Amniotic stem cell (primary cell): ENCODE results near the gene IL3.

Source experiments
- DNase-seq: peaks from one replicate; lab custom pipeline; 2025; lab: John Stamatoyannopoulos, UW

IL3 gene

DNA sequence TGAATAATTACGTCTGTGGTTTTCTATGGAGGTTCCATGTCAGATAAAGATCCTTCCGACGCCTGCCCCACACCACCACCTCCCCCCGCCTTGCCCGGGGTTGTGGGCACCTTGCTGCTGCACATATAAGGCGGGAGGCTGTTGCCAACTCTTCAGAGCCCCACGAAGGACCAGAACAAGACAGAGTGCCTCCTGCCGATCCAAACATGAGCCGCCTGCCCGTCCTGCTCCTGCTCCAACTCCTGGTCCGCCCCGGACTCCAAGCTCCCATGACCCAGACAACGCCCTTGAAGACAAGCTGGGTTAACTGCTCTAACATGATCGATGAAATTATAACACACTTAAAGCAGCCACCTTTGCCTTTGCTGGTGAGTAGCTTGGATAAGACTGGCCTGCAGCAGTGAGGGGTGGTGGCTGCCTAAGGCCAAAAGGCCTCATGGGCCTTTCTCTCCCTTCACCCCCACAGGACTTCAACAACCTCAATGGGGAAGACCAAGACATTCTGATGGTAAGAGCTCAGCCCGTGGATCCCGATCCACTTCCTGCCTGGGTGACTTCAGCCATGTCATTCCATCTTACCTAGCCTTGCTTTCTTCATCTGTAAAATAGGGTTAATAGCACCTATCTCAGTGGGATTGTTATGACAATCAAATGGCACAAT lies at the start of gene IL3:
Gene IL3, plus strand, starts transcription at position 155 of the 661 bp plus-strand sequence. Its CDS starts 52 bp downstream, at position 207.
- no peak for DNase-seq

- no peak for DNase-seq
Observed at GRCh38 chr5:132010989-132011621, 49.4 kb upstream of the IL3 start.

DNA sequence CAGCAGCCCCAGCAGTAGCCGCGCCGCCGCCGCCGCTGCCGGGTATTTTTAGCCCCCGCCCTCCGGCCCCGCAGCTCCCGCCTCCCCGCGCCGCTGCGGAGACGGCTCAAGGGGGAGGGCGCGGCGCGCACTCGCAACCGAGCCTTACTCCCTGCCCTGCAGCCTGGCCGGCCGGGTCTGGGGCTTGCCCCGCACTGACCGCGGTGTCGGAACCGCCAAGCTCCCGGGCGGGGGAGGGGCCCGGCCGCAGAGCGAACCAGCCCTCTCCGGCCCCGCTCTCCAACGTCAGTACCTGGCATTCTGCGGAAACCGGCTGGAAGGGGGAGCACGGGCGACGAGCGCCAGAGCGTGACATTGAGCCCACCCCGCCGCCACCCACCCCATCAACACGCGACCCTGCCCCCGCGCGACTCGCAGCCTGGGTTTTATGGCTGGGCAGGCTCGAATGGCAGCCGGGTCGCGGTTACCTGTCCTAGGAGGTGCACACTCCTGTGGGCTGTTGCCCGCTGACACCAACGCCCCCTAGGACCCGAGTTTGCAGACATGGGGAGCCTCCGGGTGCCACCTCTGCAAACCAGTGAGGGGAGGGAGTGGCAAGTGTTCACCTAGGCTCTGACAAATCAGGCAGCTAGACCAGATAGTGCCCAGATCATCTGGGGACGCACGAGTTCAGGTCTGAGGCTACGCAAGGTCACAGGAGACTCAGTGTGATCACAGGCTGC lies 48.7 kb upstream of the IL3 start, which contains the start of gene ACSL6:
Gene ACSL6, minus strand, starts transcription at position 37 of the 722 bp plus-strand sequence. CDS start 105 bp downstream, outside the sequence.
- DNase-seq = no peak

DNA sequence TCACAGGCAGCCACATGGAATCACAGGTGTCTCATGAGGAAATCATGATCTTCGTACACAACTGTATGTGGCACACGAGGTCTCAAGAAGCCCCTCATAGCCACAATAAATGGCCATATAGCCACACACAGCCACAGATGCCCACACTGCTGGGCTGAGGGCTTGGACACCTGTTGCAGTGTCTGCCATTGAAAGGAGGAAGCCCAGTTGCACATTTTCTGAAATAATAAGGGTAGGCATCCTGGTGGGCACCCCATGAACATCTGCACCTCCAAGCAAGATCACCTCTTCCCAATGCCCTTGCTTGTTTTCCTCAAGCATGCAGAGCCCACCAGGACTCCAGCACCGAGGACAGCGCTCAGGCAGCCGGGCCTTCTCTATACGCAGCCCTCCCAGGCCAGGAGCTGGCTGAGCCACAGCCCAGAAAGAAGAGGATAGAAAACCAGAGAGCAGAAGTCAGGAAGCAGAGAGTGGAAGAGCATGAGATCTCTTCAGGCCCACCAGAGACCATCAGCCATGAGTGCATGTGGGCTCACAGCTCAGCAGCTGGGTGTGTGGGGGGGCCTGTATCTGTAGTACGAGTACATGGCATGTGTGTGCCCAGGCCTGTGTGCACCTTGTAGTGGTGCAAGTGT lies 48.0 kb upstream of the IL3 start:
- DNase-seq = peak; percentile 24

GRCh38 chr5:132013006-132013689 lies 47.3 kb upstream of the IL3 start:
- no peak for DNase-seq

DNA sequence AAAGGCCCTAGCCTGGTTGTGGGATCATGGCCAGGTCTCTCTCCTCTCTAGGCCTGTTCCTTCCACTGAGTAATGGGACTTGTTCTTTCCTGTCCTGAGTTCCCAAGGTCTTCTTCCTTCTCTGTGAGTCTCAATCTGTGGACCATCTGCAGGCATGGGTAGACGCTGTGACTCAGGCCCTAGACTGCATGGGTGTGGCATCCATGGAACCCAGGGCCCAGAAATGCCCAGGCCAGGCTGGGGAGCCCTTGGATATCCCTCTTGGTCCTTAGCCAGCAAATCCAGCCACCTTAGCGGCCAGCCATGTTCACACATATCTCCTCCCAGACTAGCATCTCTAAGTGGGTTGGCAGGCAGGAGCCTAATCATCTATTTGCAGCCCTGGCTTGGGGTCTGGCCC lies 46.7 kb upstream of the IL3 start:
- DNase-seq = no peak

DNA sequence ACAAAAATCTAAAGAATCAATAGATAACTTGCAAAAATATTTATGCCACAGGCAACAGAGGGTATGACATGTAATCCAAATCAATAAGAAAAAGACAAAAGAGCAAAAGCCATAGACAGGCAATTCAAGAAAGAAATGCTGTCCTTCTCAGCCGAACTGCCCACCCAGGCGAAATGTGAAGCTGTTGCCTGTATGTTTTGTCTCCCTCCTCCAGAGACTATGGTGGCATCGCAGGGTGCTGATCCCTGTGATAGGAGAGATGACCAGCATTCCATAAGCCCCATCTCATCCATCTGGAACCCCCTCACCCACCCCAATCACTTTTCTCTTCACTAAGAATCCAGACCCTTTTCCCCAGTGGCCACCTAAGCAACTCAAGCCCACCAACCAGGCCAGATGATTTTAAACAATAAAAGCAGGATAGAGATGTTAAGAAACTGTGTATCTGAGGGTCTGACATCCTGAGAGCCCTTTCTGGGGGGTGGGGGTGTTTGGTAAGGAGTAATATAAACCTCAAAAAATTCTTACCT lies 43.7 kb upstream of the IL3 start:
- DNase-seq = no peak

- no peak for DNase-seq
Observed at GRCh38 chr5:132017316-132017715, 43.1 kb upstream of the IL3 start.

DNA sequence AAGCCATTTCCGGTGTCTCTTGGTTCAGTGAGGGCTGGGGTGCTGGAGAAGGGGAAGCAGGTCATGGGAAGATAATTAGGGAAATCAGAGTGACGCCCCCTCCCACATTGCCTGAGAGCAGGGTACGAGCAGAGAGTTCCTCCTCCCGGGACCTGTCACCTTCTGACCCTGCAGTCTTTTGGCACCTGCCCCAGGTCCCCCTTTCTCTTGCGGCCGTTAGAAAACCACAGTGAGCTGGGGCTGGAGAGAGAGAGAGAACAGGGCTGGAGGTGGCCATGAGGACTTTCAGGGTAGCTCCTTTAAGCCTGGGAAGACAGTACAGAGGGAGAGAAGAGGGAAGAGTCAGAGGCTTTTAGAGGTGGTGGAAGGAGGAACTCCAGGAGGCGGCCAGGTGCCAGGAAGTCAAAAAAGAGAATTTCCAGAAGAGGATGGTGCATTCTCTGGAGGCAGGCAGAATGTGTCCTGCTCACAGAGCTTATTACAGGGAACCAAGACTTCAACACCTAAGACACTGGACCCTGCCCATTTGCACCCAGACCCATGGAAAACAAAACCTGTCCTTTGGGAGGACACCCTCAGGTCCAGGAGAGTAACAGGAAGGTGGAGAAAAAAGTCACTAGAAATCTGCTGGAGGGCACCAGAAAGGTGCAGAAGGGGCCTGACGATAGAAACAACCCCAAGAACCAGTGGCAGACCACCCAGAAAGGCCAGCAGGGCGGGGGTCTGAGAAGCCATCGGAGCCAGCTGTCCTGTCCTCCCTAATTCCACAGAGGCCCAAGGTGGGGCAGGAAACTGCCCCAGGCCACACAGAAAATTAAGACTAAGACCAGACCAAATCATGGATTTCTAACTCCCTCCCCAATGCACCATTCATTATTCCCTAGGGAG lies 42.5 kb upstream of the IL3 start:
- DNase-seq = no peak

- DNase-seq = no peak
Observed at GRCh38 chr5:132019337-132019736, 41.1 kb upstream of the IL3 start.

GRCh38 chr5:132019857-132020555 lies 40.4 kb upstream of the IL3 start:
- no peak for DNase-seq

DNA sequence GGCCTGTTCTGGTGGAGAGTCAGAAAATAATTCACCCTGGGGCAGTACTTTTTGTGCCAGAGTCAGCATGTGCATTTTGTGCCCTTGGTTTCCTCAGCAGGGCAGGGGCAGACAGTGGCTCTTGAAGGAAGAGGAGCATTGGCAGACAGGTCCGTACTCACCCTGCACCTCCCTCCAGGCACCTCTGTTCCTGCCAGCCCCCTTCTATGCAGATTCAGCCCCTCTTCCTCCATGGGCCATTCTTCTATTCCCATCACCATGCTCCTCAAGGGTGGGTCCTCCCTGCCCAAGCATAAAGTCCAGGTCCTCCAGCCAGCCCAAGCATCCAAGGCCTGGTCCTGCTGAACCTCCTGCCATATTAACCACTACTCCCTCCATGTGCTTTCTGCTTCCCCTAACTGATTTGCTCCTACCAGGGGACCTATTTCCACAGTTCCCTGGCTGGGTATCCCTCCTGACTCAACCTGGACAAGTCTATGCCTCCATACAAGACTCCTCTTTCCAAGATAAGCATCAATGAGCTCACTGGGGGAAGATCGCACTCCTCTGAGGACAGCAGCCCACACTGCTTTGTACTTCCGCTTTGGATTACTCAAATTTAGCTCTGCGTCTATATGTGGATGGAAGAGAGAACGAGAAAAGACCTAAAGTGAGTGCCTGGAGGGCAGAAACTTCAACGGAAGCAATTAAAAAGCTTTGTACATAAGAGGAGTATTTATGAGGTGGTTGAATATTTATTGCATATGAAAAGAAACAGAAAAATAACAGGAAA lies 39.7 kb upstream of the IL3 start:
- DNase-seq = no peak

- no peak for DNase-seq
Observed at GRCh38 chr5:132021654-132022053, 38.8 kb upstream of the IL3 start.

DNA sequence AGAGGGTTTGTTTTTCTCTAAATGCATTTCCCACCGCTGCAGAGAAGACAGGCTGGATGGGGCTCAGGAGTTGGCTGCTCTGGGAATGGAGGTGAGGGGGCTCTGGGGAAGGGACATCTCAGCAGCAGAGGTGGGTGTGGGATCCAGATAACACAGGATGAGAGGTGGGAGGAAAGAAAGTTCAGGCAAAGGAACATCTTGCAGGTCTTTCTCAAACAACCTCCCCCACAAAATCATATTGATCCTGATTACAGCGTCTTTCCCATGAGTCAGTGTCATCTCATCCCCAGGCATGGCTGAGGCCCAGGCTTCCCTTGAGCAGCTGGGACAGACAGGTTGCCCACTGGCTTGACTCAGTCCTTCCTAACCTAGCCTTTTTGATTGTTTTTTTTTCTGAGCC lies 37.7 kb upstream of the IL3 start:
- DNase-seq = no peak

GRCh38 chr5:132023258-132024116 lies 37.0 kb upstream of the IL3 start:
- no peak for DNase-seq

DNA sequence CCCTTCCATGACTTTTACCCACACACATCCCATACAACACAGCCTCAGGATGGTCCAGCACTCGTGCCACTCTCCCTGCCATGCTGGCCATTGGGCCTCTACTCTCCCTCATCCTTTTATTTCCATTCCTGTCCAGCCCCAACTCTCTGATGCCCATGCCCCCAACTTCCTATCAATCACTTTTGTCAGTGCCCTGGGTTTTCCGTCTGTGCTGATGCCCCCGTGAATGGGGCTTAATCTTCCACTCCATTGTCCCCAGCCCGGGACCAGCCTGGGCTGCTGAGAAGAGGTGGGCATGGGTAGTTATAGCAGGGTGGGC lies 36.4 kb upstream of the IL3 start:
- DNase-seq = no peak

GRCh38 chr5:132024789-132025402 lies 35.6 kb upstream of the IL3 start:
- DNase-seq = no peak

- no peak for DNase-seq
Observed at GRCh38 chr5:132025403-132025971, 35.0 kb upstream of the IL3 start.
